K562 (cell line): Measurements from ENCODE around the gene ACTN4. TPM values are rescaled to one million over a fixed set of nuclear protein-coding genes. Genes with fewer than 3 reads are reported as not detected.
A peak's percentile ranks its signal among the peaks of the same experiment; 100 is the strongest.

Experiments used
- CAMTA2 ChIP-seq: fragments of 250-450 bp; sonication (Bioruptor Pico); conservative IDR thresholded peaks from 2 replicates; pipeline ENCODE4 v1.5.1; 2022
- CREB1 ChIP-seq, 2 experiments: sonication (generic) in 1 of 2; formaldehyde crosslinking in 1 of 2; IDR thresholded peaks; 2 replicates each; pipeline versions ENCODE4 v1.6.1 to v1.8.0; 2012 to 2022; ENCODE audit warnings: inconsistent platforms in 1 of 2, mild to moderate bottlenecking in 1 of 2, missing genetic modification reagents in 1 of 2, moderate library complexity in 1 of 2
- CREBBP ChIP-seq: IDR thresholded peaks from one replicate; pipeline ENCODE4 v1.6.1; 2012; ENCODE audit warnings: low read depth, mild to moderate bottlenecking, control low read depth, inconsistent platforms, low read length
- FOXP1 ChIP-seq: sonication (generic); formaldehyde crosslinking; IDR thresholded peaks from 2 replicates; pipeline ENCODE4 v1.8.0; 2022; ENCODE audit warnings: mild to moderate bottlenecking, missing genetic modification reagents
- HNRNPK ChIP-seq: fragments of 200-400 bp; formaldehyde crosslinking; IDR thresholded peaks from one replicate; pipeline ENCODE4 v1.6.1; 2018; ENCODE audit warnings: mild to moderate bottlenecking, low read depth, low read length; ENCODE audit not compliant: poor library complexity, severe bottlenecking
- NCOR1 ChIP-seq: fragments of 450-650 bp; IDR thresholded peaks from 2 replicates; pipeline ENCODE4 v1.6.1; 2016; ENCODE audit warnings: mild to moderate bottlenecking, moderate library complexity
- NR1H2 ChIP-seq: sonication (generic); formaldehyde crosslinking; IDR thresholded peaks from 2 replicates; pipeline ENCODE4 v1.4.0; 2020; ENCODE audit warnings: mild to moderate bottlenecking, missing genetic modification reagents
- PYGO2 ChIP-seq: fragments of 450-650 bp; IDR thresholded peaks from 2 replicates; pipeline ENCODE4 v1.6.1; 2016; ENCODE audit warnings: mild to moderate bottlenecking, missing genetic modification characterization, moderate library complexity, missing compliant biosample characterization
- RBM17 ChIP-seq: fragments of 200-400 bp; formaldehyde crosslinking; IDR thresholded peaks from 2 replicates; pipeline ENCODE4 v1.6.1; 2017; ENCODE audit warnings: low read depth, mild to moderate bottlenecking, low read length, borderline replicate concordance
- RNF2 ChIP-seq: sonication (generic); IDR thresholded peaks from 2 replicates; pipeline ENCODE4 v1.6.1; 2016
- SREBF2 ChIP-seq: sonication (generic); formaldehyde crosslinking; IDR thresholded peaks from 2 replicates; pipeline ENCODE4 v1.4.0; 2020; ENCODE audit warnings: mild to moderate bottlenecking, missing genetic modification reagents
- TEAD2 ChIP-seq: fragments of 450-650 bp; IDR thresholded peaks from 2 replicates; pipeline ENCODE4 v1.6.1; 2016; ENCODE audit warnings: missing genetic modification characterization, control low read depth, missing compliant biosample characterization
- TFAM ChIP-seq: fragments of 250-450 bp; sonication (Bioruptor Pico); conservative IDR thresholded peaks from 2 replicates; pipeline ENCODE4 v1.5.0; 2021; ENCODE audit warnings: mild to moderate bottlenecking, moderate library complexity
- ZBTB1 ChIP-seq: sonication (generic); formaldehyde crosslinking; IDR thresholded peaks from 2 replicates; pipeline ENCODE4 v1.8.1; 2023; ENCODE audit warnings: missing genetic modification reagents, low read depth, mild to moderate bottlenecking, borderline replicate concordance
- ZFP91 ChIP-seq: sonication (generic); formaldehyde crosslinking; IDR thresholded peaks from 2 replicates; pipeline ENCODE4 v1.8.0; 2022; ENCODE audit warnings: mild to moderate bottlenecking, missing genetic modification reagents
- ZFPM2 ChIP-seq: fragments of 250-450 bp; sonication (Bioruptor Pico); IDR thresholded peaks from 2 replicates; pipeline ENCODE4 v1.5.1; 2022; ENCODE audit warnings: mild to moderate bottlenecking
- ZNF197 ChIP-seq: fragments of 200-800 bp; sonication (Bioruptor generic); IDR thresholded peaks from 2 replicates; pipeline ENCODE4 v1.6.1; 2016; ENCODE audit warnings: low read depth, missing genetic modification characterization, missing compliant biosample characterization
- ZNF282 ChIP-seq: sonication (generic); formaldehyde crosslinking; IDR thresholded peaks from 2 replicates; pipeline ENCODE4 v1.8.1; 2023; ENCODE audit warnings: missing genetic modification reagents
- ZNF316 ChIP-seq: fragments of 450-650 bp; IDR thresholded peaks from 2 replicates; pipeline ENCODE4 v1.6.1; 2016
- ZNF354B ChIP-seq: fragments of 250-450 bp; sonication (Bioruptor Pico); IDR thresholded peaks from 2 replicates; pipeline ENCODE4 v1.4.0; 2020
- ZNF589 ChIP-seq: fragments of 200-800 bp; sonication (Bioruptor generic); IDR thresholded peaks from 2 replicates; pipeline ENCODE4 v1.6.1; 2016; ENCODE audit warnings: low read depth, missing genetic modification characterization, missing compliant biosample characterization
- polyA plus RNA-seq, 8 experiments: library from polyadenylated mRNA; depleted of rRNA in 4 of 8; stranded (reverse) in 5 of 8; unstranded in 3 of 8; fragments of >200 nt; fragmentation: Nextera tagmentation in 2 of 8; fragmentation: Illumina TruSeq in 1 of 8; extraction: Ambion mirVana in 2 of 8; extraction: Trizol in 1 of 8; gene quantifications; 2 replicates each; pipeline versions ENCODE4 v1.2.1 to v1.2.3, GENCODE V29; 2011 to 2014; ENCODE audit warnings: inconsistent platforms in 1 of 8, missing spikeins in 1 of 8
- total RNA-seq, 7 experiments: library from RNA; depleted of rRNA in 6 of 7; stranded (reverse); fragments of >200 nt in 6 of 7; fragmentation: Illumina TruSeq in 2 of 7; extraction: Trizol in 2 of 7; gene quantifications; 2 replicates each; pipeline versions ENCODE4 v1.2.1 to v1.2.3, GENCODE V29; 2011 to 2021; ENCODE audit warnings: low replicate concordance in 1 of 7
- TF ChIP-seq, protein P1 (sequence below): sonication (generic); formaldehyde crosslinking; IDR thresholded peaks from 2 replicates; pipeline ENCODE4 v1.8.1; 2023; ENCODE audit warnings: mild to moderate bottlenecking, missing genetic modification reagents
- TF ChIP-seq, protein P2 (sequence below): fragments of 250-450 bp; sonication (Bioruptor Pico); IDR thresholded peaks from 2 replicates; pipeline ENCODE4 v1.8.0; 2022; ENCODE audit warnings: moderate library complexity, mild to moderate bottlenecking, inconsistent platforms
- TF ChIP-seq, protein P3 (sequence below), 2 experiments: fragments of 450-650 bp; conservative IDR thresholded peaks; 2 replicates each; pipeline ENCODE4 v1.6.1; 2017; ENCODE audit warnings: mild to moderate bottlenecking in 2 of 2, moderate library complexity in 2 of 2

ACTN4 gene
- total and polyA plus RNA-seq, 9 of the 15 experiments (the other 6 are each of a cell fraction or from before 2014, with no cell fraction given), result 3.1 to 385 (median 125) TPM

DNA sequence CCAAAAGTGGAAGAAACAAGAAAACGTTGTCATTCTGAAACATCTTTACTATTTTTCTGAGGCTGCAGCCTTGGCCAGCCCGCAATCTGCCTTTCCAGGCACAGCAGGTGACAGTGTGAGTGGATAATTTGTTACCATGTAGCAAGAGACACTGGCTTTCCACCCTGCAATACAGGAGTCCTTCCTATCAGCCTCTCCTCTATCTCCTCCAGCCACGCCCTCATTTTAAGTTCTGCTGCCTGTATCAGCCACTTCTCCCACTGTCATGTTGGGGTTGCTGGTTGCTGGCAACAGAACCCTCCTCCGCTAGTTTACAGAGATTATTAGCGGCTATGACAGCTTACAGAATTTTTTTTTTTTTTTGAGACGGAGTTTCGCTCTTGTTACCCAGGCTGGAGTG lies 133.6 kb downstream of the ACTN4 start (continued):
- TF ChIP-seq PYGO2 (tag), result no peak
- no peak for TF ChIP-seq RBM17
- TF ChIP-seq SREBF2 (CRISPR knock-in tag), result no peak
- TF ChIP-seq, protein P1, sequence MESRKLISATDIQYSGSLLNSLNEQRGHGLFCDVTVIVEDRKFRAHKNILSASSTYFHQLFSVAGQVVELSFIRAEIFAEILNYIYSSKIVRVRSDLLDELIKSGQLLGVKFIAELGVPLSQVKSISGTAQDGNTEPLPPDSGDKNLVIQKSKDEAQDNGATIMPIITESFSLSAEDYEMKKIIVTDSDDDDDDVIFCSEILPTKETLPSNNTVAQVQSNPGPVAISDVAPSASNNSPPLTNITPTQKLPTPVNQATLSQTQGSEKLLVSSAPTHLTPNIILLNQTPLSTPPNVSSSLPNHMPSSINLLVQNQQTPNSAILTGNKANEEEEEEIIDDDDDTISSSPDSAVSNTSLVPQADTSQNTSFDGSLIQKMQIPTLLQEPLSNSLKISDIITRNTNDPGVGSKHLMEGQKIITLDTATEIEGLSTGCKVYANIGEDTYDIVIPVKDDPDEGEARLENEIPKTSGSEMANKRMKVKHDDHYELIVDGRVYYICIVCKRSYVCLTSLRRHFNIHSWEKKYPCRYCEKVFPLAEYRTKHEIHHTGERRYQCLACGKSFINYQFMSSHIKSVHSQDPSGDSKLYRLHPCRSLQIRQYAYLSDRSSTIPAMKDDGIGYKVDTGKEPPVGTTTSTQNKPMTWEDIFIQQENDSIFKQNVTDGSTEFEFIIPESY (CRISPR knock-in tag), result peak; percentile 46; the same call in 1 of the 2 replicates
- no peak for TF ChIP-seq CAMTA2 (CRISPR knock-in tag)
- TF ChIP-seq ZNF197, result no peak
- TF ChIP-seq HNRNPK, result no peak
- no peak for TF ChIP-seq ZNF282
- TF ChIP-seq ZBTB1 (CRISPR knock-in tag), result no peak
- TF ChIP-seq ZFPM2, result no peak
- no peak for TF ChIP-seq ZNF354B
- TF ChIP-seq ZNF316, result no peak
- no peak for TF ChIP-seq FOXP1 (CRISPR knock-in tag)
- TF ChIP-seq RNF2, result no peak
- TF ChIP-seq, protein P2, sequence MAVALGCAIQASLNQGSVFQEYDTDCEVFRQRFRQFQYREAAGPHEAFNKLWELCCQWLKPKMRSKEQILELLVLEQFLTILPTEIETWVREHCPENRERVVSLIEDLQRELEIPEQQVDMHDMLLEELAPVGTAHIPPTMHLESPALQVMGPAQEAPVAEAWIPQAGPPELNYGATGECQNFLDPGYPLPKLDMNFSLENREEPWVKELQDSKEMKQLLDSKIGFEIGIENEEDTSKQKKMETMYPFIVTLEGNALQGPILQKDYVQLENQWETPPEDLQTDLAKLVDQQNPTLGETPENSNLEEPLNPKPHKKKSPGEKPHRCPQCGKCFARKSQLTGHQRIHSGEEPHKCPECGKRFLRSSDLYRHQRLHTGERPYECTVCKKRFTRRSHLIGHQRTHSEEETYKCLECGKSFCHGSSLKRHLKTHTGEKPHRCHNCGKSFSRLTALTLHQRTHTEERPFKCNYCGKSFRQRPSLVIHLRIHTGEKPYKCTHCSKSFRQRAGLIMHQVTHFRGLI (CRISPR knock-in tag), result no peak
- no peak for TF ChIP-seq NR1H2 (CRISPR knock-in tag)
- TF ChIP-seq TFAM (CRISPR knock-in tag), result no peak
- peak; percentile 72 for TF ChIP-seq NCOR1
- no peak for TF ChIP-seq CREBBP
- TF ChIP-seq TEAD2 (tag), result no peak
- TF ChIP-seq ZFP91, result no peak
- no peak for TF ChIP-seq CREB1 (IDR thresholded peaks at IDR 0.05)
- TF ChIP-seq CREB1 (CRISPR knock-in tag; IDR thresholded peaks at IDR 0.05), result 0 out of 2 replicates have a peak, but pooled peaks have one; percentile 21
- TF ChIP-seq, protein P3, sequence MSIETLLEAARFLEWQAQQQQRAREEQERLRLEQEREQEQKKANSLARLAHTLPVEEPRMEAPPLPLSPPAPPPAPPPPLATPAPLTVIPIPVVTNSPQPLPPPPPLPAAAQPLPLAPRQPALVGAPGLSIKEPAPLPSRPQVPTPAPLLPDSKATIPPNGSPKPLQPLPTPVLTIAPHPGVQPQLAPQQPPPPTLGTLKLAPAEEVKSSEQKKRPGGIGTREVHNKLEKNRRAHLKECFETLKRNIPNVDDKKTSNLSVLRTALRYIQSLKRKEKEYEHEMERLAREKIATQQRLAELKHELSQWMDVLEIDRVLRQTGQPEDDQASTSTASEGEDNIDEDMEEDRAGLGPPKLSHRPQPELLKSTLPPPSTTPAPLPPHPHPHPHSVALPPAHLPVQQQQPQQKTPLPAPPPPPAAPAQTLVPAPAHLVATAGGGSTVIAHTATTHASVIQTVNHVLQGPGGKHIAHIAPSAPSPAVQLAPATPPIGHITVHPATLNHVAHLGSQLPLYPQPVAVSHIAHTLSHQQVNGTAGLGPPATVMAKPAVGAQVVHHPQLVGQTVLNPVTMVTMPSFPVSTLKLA (conservative IDR thresholded peaks at IDR 0.05), result 0 out of 4 replicates have a peak, but pooled peaks of 1 of the 2 experiments have one; percentile 28
- TF ChIP-seq ZNF589 (CRISPR knock-in tag), result no peak
